HCT116 (cell line): ENCODE data around the gene ANKRD23. TPM values are rescaled to one million over a fixed set of nuclear protein-coding genes. Genes with fewer than 3 reads are reported as not detected.

Source experiments
- ATAC-seq: fragments of 200-7000 bp; cut with Tn5 transposase; 2 replicates; pipeline ENCODE4 v1.9.1; 2020; ENCODE audit warnings: mild to moderate bottlenecking, moderate library complexity
- BruUV-seq: library from RNA; stranded (reverse); fragments of 400-500 nt; replicated peaks from 2 replicates; lab custom pipeline; 2021; lab: Mats Ljungman, UMichigan
- CTCF ChIA-PET: fragments of 300-600 bp; sonication (Branson Sonifier 250); formaldehyde crosslinking; loops from one replicate; lab custom pipeline; 2021; ENCODE audit warnings: antibody characterized with exemption; lab: Charles Lee
- POLR2A ChIA-PET: fragments of 300-600, 350-600 bp; sonication (Branson Sonifier 250); formaldehyde crosslinking; loops from one replicate; lab custom pipeline; 2021; ENCODE audit warnings: antibody characterized with exemption; lab: Charles Lee
- RAD21 ChIA-PET, 2 experiments: fragments of 300-600 bp; sonication (Branson Sonifier 250); formaldehyde crosslinking; loops; one replicate each; lab custom pipeline; 2023; ENCODE audit warnings: low total read pairs in 2 of 2; ENCODE audit not compliant: uncharacterized antibody in 2 of 2, unreplicated experiment in 2 of 2, low non-redundant PET in 1 of 2; lab: Charles Lee
- DNase-seq: peaks from one replicate; pipeline ENCODE4 v3.0.0-alpha.2; 2010; ENCODE audit warnings: low read depth, low spot score
- H2AFZ ChIP-seq: fragments of 200-600 bp; shearing (Covaris generic), sonication (generic); 2 replicates; pipeline ENCODE4 v1.6.1; 2017; ENCODE audit warnings: low read depth, mixed run types, mixed read lengths, antibody characterized with exemption, low read length; ENCODE audit not compliant: poor library complexity, severe bottlenecking
- H3K27ac ChIP-seq: 2 replicates; pipeline ENCODE4 v1.5.1; 2012; ENCODE audit warnings: low read depth, low read length
- H3K27me3 ChIP-seq: fragments of 200-600 bp; sonication (generic); 2 replicates; pipeline ENCODE4 v1.6.1; 2016; ENCODE audit warnings: mixed run types, low read length, mixed read lengths; ENCODE audit not compliant: insufficient read depth
- H3K36me3 ChIP-seq, 2 experiments: fragments of 200-500 bp in 1 of 2; fragments of 200-600 bp in 1 of 2; sonication (Bioruptor generic) in 1 of 2; sonication (generic) in 1 of 2; 2 replicates each; pipeline versions ENCODE4 v1.5.1 to v1.6.1; 2014 to 2016; ENCODE audit warnings: low read length in 2 of 2, inconsistent platforms in 1 of 2, mixed read lengths in 1 of 2, mixed run types in 1 of 2; ENCODE audit not compliant: insufficient read depth in 2 of 2, control insufficient read depth in 1 of 2
- H3K4me1 ChIP-seq, 2 experiments: fragments of 200-600 bp in 1 of 2; sonication (generic) in 1 of 2; 2 replicates each; pipeline versions ENCODE4 v1.5.1 to v1.6.1; 2012 to 2017; ENCODE audit warnings: low read length in 2 of 2, inconsistent platforms in 1 of 2, mild to moderate bottlenecking in 1 of 2, mixed read lengths in 1 of 2, mixed run types in 1 of 2, moderate library complexity in 1 of 2; ENCODE audit not compliant: insufficient read depth in 2 of 2, control insufficient read depth in 1 of 2
- H3K4me2 ChIP-seq: fragments of 200-600 bp; sonication (generic); 2 replicates; pipeline ENCODE4 v1.6.1; 2017; ENCODE audit warnings: mixed run types, low read length, mixed read lengths
- H3K4me3 ChIP-seq, 2 experiments: fragments of 200-600 bp in 1 of 2; sonication (generic) in 1 of 2; replicated peaks in 1 of 2; 2 replicates each; pipeline ENCODE4 v1.5.1; 2011 to 2016; ENCODE audit warnings: low read length in 2 of 2, control low read depth in 1 of 2, low read depth in 1 of 2, mild to moderate bottlenecking in 1 of 2, mixed read lengths in 1 of 2, mixed run types in 1 of 2
- H3K79me2 ChIP-seq: fragments of 200-600 bp; sonication (generic); 2 replicates; pipeline ENCODE4 v1.6.1; 2017; ENCODE audit warnings: mild to moderate bottlenecking, mixed run types, low read length, moderate library complexity, mixed read lengths; ENCODE audit not compliant: insufficient read depth
- H3K9ac ChIP-seq: fragments of 200-600 bp; sonication (generic); 2 replicates; pipeline ENCODE4 v1.6.1; 2016; ENCODE audit warnings: low read length, mixed read lengths
- H3K9me2 ChIP-seq: fragments of 200-600 bp; sonication (generic), shearing (Covaris generic); 2 replicates; pipeline ENCODE4 v1.6.1; 2017; ENCODE audit warnings: mixed run types, mild to moderate bottlenecking, moderate library complexity; ENCODE audit not compliant: insufficient read depth
- H3K9me3 ChIP-seq, 2 experiments: fragments of 200-500 bp in 1 of 2; fragments of 200-600 bp in 1 of 2; sonication (Bioruptor generic) in 1 of 2; sonication (generic) in 1 of 2; 2 replicates each; pipeline ENCODE4 v1.6.1; 2014 to 2017; ENCODE audit warnings: low read length in 2 of 2, mixed read lengths in 2 of 2, inconsistent platforms in 1 of 2, low read depth in 1 of 2, mild to moderate bottlenecking in 1 of 2, mixed run types in 1 of 2, moderate library complexity in 1 of 2; ENCODE audit not compliant: control insufficient read depth in 1 of 2, insufficient read depth in 1 of 2
- H4K20me1 ChIP-seq: fragments of 200-600 bp; sonication (generic), shearing (Covaris generic); 2 replicates; pipeline ENCODE4 v1.6.1; 2017; ENCODE audit warnings: mixed run types, mild to moderate bottlenecking, moderate library complexity; ENCODE audit not compliant: insufficient read depth
- CBX3 ChIP-seq: IDR thresholded peaks from 2 replicates; pipeline ENCODE4 v1.6.1; 2012; ENCODE audit warnings: low read depth
- CEBPB ChIP-seq: IDR thresholded peaks from 2 replicates; pipeline ENCODE4 v1.6.1; 2012; ENCODE audit warnings: low read depth
- EGR1 ChIP-seq: IDR thresholded peaks from 2 replicates; pipeline ENCODE4 v1.6.1; 2012; ENCODE audit warnings: low read depth
- ELF1 ChIP-seq: IDR thresholded peaks from 2 replicates; pipeline ENCODE4 v1.6.1; 2012; ENCODE audit warnings: low read depth, borderline replicate concordance
- EZH2 ChIP-seq: fragments of 200-600 bp; sonication (generic); IDR thresholded peaks from 2 replicates; pipeline ENCODE4 v1.6.1; 2017; ENCODE audit warnings: antibody characterized with exemption, mixed run types
- EZH2phosphoT487 ChIP-seq: fragments of 200-600 bp; IDR thresholded peaks from 2 replicates; pipeline ENCODE4 v1.6.1; 2018; ENCODE audit warnings: antibody characterized with exemption, borderline replicate concordance
- FOSL1 ChIP-seq: IDR thresholded peaks from 2 replicates; pipeline ENCODE4 v1.6.1; 2012; ENCODE audit warnings: low read depth
- POLR2A ChIP-seq: IDR thresholded peaks from 2 replicates; pipeline ENCODE4 v1.7.0; 2011; ENCODE audit warnings: borderline replicate concordance; ENCODE audit not compliant: insufficient read depth, insufficient read length; ENCODE audit errors: extremely low read depth
- POLR2AphosphoS5 ChIP-seq: IDR thresholded peaks from 2 replicates; pipeline ENCODE4 v1.6.1; 2011; ENCODE audit warnings: mild to moderate bottlenecking, low read depth, low read length, moderate library complexity
- YY1 ChIP-seq: IDR thresholded peaks from 2 replicates; pipeline ENCODE4 v1.6.1; 2011; ENCODE audit warnings: low read length, low read depth, moderate library complexity, mild to moderate bottlenecking; ENCODE audit not compliant: insufficient replicate concordance; ENCODE audit errors: extremely low read depth
- ZFX ChIP-seq: fragments of 450-650 bp; IDR thresholded peaks from 2 replicates; pipeline ENCODE4 v1.6.1; 2017
- intact Hi-C: fragments of 100-400 bp; cut with micrococcal nuclease; formaldehyde crosslinking; loops from 2 replicates; pipeline ENCODE4 v1.10.0; 2022
- total RNA-seq: library from RNA; stranded (reverse); gene quantifications from one replicate; pipeline ENCODE4 v1.2.1, GENCODE V29; 2021; ENCODE audit not compliant: unreplicated experiment
- TF ChIP-seq, protein P1 (sequence below), 3 experiments: fragments of 200-600 bp in 1 of 3; sonication (generic) in 1 of 3; IDR thresholded peaks in 2 of 3; conservative IDR thresholded peaks in 1 of 3; 2 replicates each; pipeline ENCODE4 v1.5.1; 2012 to 2017; ENCODE audit warnings: low read depth in 2 of 3, low read length in 2 of 3, antibody characterized with exemption in 1 of 3, borderline replicate concordance in 1 of 3, control low read depth in 1 of 3, mild to moderate bottlenecking in 1 of 3, mixed read lengths in 1 of 3, mixed run types in 1 of 3, moderate library complexity in 1 of 3; ENCODE audit not compliant: insufficient read depth in 1 of 3

Gene ANKRD23
- total RNA-seq, 1 experiment from 2014 or later = 1.4 TPM

DNA sequence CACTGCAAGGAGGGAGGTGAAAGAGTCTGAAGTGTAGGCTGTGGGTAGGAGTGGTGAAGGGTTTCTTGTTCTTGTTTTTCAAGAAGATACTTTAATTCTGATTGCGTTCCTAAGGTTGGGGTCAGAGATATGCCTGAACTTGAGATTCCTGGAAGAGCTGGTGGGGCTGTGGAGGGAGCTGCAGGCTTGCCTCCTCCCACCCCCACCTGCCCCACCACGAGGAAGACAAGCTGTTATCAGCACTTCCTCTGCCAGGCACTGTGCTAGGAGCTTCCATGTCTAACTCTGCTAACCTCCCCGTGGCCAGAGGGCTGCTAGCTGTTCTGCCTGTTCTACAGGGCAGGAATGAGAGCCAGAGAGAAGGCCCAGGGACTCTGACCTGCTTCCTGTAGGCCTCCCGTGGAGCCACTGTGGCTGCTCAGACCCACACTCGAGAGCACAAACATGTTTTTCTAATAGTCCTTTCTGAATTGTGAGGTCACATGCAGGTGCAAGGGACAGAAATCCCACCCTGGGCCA lies 13.7 kb downstream of the ANKRD23 start:
- no peak overlapping the region for H3K27ac ChIP-seq
- no TSS peak for BruUV-seq
- ChIA-PET CTCF (no interaction called here), RAD21 (no interaction called here), POLR2A (no interaction called here)
- H3K4me1 ChIP-seq = peaks cover 0 to 12% of the 10 kb centered on the region in 2 experiments; a peak in 2 of 4 replicates
- no peaks in the 10 kb centered on the region for H3K9me3 ChIP-seq
- no peak overlapping the region for H3K4me3 ChIP-seq
- H3K4me2 ChIP-seq = no peak overlapping the region
- H3K9ac ChIP-seq = no peak overlapping the region
- no peaks in the 10 kb centered on the region; the same call in 1 of the 2 replicates for H3K79me2 ChIP-seq
- no peaks in the 10 kb centered on the region for H3K9me2 ChIP-seq
- no peaks in the 10 kb centered on the region for H4K20me1 ChIP-seq
- H2AFZ ChIP-seq = no peak overlapping the region
- no peaks in the 10 kb centered on the region for H3K27me3 ChIP-seq
- DNase-seq (no peak), ATAC-seq (no peak)
- TF ChIP-seq EZH2phosphoT487 = no peak
- TF ChIP-seq FOSL1 = no peak
- TF ChIP-seq CEBPB = no peak
- no peak for TF ChIP-seq POLR2AphosphoS5
- TF ChIP-seq, protein P1, sequence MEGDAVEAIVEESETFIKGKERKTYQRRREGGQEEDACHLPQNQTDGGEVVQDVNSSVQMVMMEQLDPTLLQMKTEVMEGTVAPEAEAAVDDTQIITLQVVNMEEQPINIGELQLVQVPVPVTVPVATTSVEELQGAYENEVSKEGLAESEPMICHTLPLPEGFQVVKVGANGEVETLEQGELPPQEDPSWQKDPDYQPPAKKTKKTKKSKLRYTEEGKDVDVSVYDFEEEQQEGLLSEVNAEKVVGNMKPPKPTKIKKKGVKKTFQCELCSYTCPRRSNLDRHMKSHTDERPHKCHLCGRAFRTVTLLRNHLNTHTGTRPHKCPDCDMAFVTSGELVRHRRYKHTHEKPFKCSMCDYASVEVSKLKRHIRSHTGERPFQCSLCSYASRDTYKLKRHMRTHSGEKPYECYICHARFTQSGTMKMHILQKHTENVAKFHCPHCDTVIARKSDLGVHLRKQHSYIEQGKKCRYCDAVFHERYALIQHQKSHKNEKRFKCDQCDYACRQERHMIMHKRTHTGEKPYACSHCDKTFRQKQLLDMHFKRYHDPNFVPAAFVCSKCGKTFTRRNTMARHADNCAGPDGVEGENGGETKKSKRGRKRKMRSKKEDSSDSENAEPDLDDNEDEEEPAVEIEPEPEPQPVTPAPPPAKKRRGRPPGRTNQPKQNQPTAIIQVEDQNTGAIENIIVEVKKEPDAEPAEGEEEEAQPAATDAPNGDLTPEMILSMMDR (IDR thresholded peaks at IDR 0.05 in 2 of 3, conservative IDR thresholded peaks at IDR 0.05 in 1 of 3; ENCODE audit: borderline replicate concordance in 1 of 3, insufficient read depth in 1 of 3, low read depth in 2 of 3, low read length in 2 of 3) = no peak
- H3K36me3 ChIP-seq = peaks cover 34 to 39% of the 10 kb centered on the region in 2 experiments; a peak in 3 of 4 replicates
- intact Hi-C loops = no loop called here

DNA sequence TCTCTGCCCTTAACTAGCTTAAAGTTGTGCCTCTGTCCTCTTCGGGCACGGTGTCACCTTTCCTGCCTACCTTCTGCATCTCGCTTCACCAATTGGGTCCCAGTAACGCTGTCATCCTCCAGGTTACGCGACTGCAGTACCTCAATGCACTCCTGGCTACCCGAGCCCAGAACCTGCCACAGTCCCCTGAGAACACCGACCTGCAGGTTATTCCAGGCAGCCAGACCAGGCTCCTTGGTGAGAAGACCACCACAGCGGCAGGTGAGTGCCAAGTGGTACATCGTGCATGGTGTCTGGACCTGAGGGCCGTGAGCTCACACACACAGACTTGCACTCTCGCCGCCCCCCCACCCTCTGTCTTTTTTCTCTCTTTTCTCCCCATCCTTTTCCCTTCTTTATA lies 14.9 kb downstream of the ANKRD23 start:
- TF ChIP-seq ELF1 (no peak), YY1 (no peak), CEBPB (no peak), CBX3 (no peak), EZH2 (no peak), FOSL1 (no peak), POLR2A (no peak), ZFX (no peak), EGR1 (no peak), POLR2AphosphoS5 (no peak)
- TF ChIP-seq, protein P1 (IDR thresholded peaks at IDR 0.05 in 2 of 3, conservative IDR thresholded peaks at IDR 0.05 in 1 of 3; ENCODE audit: borderline replicate concordance in 1 of 3, insufficient read depth in 1 of 3, low read depth in 2 of 3, low read length in 2 of 3) = no peak
- no peak overlapping the region for H3K4me3 ChIP-seq
- ChIA-PET CTCF (no interaction called here), RAD21 (no interaction called here), POLR2A (interaction anchor here (0.7 kb wide), 1 partner anchor 69 kb away, joined by 3 read pairs; no protein-coding TSS in a partner anchor)
- intact Hi-C loops = no loop called here
- peaks cover 0 to 12% of the 10 kb centered on the region in 2 experiments; a peak in 2 of 4 replicates for H3K4me1 ChIP-seq
- H3K9ac ChIP-seq = no peak overlapping the region
- peaks cover 9% of the 10 kb centered on the region; the same call in 1 of the 2 replicates for H3K79me2 ChIP-seq
- no peak for DNase-seq
- peaks cover 34 to 35% of the 10 kb centered on the region in 2 experiments; a peak in 3 of 4 replicates for H3K36me3 ChIP-seq
- H3K27ac ChIP-seq = no peak overlapping the region
- no peaks in the 10 kb centered on the region for H4K20me1 ChIP-seq
- H3K9me3 ChIP-seq = no peaks in the 10 kb centered on the region
- no peak overlapping the region for H2AFZ ChIP-seq
- BruUV-seq = no TSS peak
- H3K27me3 ChIP-seq = no peaks in the 10 kb centered on the region
- H3K9me2 ChIP-seq = no peaks in the 10 kb centered on the region
- H3K4me2 ChIP-seq = no peak overlapping the region
- no peak for ATAC-seq
